GM12873 (cell line): Measurements from ENCODE around the gene PGM5.

Experiments
- CTCF ChIP-seq: IDR thresholded peaks from 2 replicates; pipeline ENCODE4 v1.5.1; 2012; ENCODE audit warnings: low read depth, mild to moderate bottlenecking, moderate library complexity, low read length, control low read depth; ENCODE audit not compliant: insufficient read depth; ENCODE audit errors: missing control alignments

PGM5 gene

GRCh38 chr9:68522131-68522530, 165.7 kb downstream of the PGM5 start:
- no peak for TF ChIP-seq CTCF

DNA sequence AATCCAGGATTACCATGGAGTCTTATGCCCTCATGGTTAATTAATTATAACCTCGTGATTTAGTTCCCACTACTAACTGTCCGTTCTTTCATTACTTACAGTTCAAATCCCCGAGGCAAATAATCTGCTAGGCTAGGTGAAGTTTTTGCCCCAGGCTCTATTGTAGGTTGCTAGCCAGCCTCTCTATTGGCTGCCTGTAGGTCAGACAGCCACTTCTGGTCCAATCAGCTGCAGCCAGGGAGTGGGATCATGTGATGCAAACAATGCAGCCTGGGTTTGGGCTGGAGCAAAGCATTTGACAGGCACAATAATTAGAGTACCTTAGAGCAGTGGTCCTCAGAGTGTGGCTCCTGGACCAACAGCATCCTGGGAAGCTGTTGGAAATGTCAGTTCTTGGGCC, 166.5 kb downstream of the PGM5 start:
- no peak for TF ChIP-seq CTCF

- no peak for TF ChIP-seq CTCF
Observed at GRCh38 chr9:68523367-68523936, 167.0 kb downstream of the PGM5 start.

- TF ChIP-seq CTCF, result no peak
Observed at GRCh38 chr9:68530618-68531017, 174.2 kb downstream of the PGM5 start.

GRCh38 chr9:68532131-68532530, 175.7 kb downstream of the PGM5 start:
- no peak for TF ChIP-seq CTCF

- no peak for TF ChIP-seq CTCF
Observed at GRCh38 chr9:68533678-68534077, 177.3 kb downstream of the PGM5 start.

- TF ChIP-seq CTCF, result no peak
Observed at GRCh38 chr9:68536876-68537615, 180.6 kb downstream of the PGM5 start.

DNA sequence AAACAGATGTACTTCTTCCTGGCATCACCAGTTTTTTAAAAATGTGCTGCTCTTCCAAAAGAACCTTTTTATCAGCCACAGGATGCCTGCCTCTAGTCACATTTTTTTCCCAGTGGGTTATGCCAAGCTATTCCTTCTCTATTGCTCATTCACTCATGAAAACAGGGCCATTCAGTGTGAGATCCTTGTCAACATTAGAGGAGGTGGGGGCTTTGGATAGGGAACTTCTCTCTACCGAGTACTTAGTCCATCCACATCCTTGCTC, 181.1 kb downstream of the PGM5 start:
- no peak for TF ChIP-seq CTCF
